DMS 273 (cell line): ENCODE measurements around the gene SULT1A2.
"Not testable (repeated sequence)": the region's sequence is repeated elsewhere in the genome, so short reads cannot be mapped to it uniquely, and the experiment has no call there.

ENCODE experiments used
- DNase-seq: peaks from one replicate; lab custom pipeline; 2025; ENCODE audit not compliant: unreplicated experiment; lab: John Stamatoyannopoulos, UW

The SULT1A2 gene

GRCh38 chr16:28596840-28597691 is at the start of gene SULT1A2:
TSS of gene SULT1A2 (minus strand) at chr16:28597050. CDS start at chr16:28595930, 1,120 bp downstream.
- no peak for DNase-seq

- not testable (repeated sequence) for DNase-seq
Measured at GRCh38 chr16:28639959-28640358, 43.1 kb upstream of the SULT1A2 start.

GRCh38 chr16:28638359-28638758 is 41.5 kb upstream of the SULT1A2 start:
- DNase-seq: not testable (repeated sequence)

- DNase-seq: not testable (repeated sequence)
Measured at GRCh38 chr16:28637765-28638164, 40.9 kb upstream of the SULT1A2 start, which contains the start of gene NPIPB8. TSS of gene NPIPB8 (plus strand) at chr16:28638065. CDS start at chr16:28638361, 296 bp downstream.

- not testable (repeated sequence) for DNase-seq
Measured at GRCh38 chr16:28636093-28636823, 39.4 kb upstream of the SULT1A2 start.

GRCh38 chr16:28630905-28631304 is 34.1 kb upstream of the SULT1A2 start:
- DNase-seq: not testable (repeated sequence)

GRCh38 chr16:28623172-28623711 is 26.4 kb upstream of the SULT1A2 start:
- peak; percentile 81 for DNase-seq

GRCh38 chr16:28622532-28623171 is 25.8 kb upstream of the SULT1A2 start:
- not testable (repeated sequence) for DNase-seq

GRCh38 chr16:28621481-28622155 is 24.8 kb upstream of the SULT1A2 start:
- no peak for DNase-seq

GRCh38 chr16:28620316-28620715 is 23.5 kb upstream of the SULT1A2 start:
- not testable (repeated sequence) for DNase-seq

GRCh38 chr16:28617874-28618273 is 21.0 kb upstream of the SULT1A2 start:
- DNase-seq: no peak

- DNase-seq: no peak
Measured at GRCh38 chr16:28616636-28617035, 19.8 kb upstream of the SULT1A2 start.

GRCh38 chr16:28616224-28616577 is 19.4 kb upstream of the SULT1A2 start:
- DNase-seq: not testable (repeated sequence)

GRCh38 chr16:28615486-28616223 is 18.8 kb upstream of the SULT1A2 start:
- peak; percentile 53 for DNase-seq

GRCh38 chr16:28614561-28614960 is 17.7 kb upstream of the SULT1A2 start:
- DNase-seq: not testable (repeated sequence)

- DNase-seq: not testable (repeated sequence)
Measured at GRCh38 chr16:28613912-28614311, 17.1 kb upstream of the SULT1A2 start.

- DNase-seq: not testable (repeated sequence)
Measured at GRCh38 chr16:28612359-28613280, 15.8 kb upstream of the SULT1A2 start.

GRCh38 chr16:28610595-28611191 is 13.8 kb upstream of the SULT1A2 start:
- no peak for DNase-seq
